Limb (tissue), 2 donors: ENCODE measurements around the gene NXPH4.
A peak's percentile ranks its signal among the peaks of the same experiment; 100 is the strongest.

Experiments used
- DNase-seq, 2 donors: peaks; one replicate each; pipeline ENCODE4 v3.0.0-alpha.2; 2016; ENCODE audit errors: extremely low spot score in 2 of 2

NXPH4 gene

GRCh38 chr12:57242691-57243454 lies 26.3 kb downstream of the NXPH4 start:
- DNase-seq, result peak in 1 of 2 donors; percentile 92

- DNase-seq, result peak; percentile 68 to 88
Measured at GRCh38 chr12:57243521-57244311, 27.1 kb downstream of the NXPH4 start.

GRCh38 chr12:57244312-57244696 lies 27.7 kb downstream of the NXPH4 start:
- DNase-seq, result no peak

- no peak for DNase-seq
Measured at GRCh38 chr12:57247041-57247440, 30.4 kb downstream of the NXPH4 start.

GRCh38 chr12:57248934-57249742 lies 32.5 kb downstream of the NXPH4 start:
- no peak for DNase-seq

- DNase-seq, result no peak
Measured at GRCh38 chr12:57250541-57250940, 33.9 kb downstream of the NXPH4 start.

GRCh38 chr12:57250956-57251355 lies 34.4 kb downstream of the NXPH4 start, which contains the start of gene STAC3:
Gene STAC3 (minus strand): TSS chr12:57251187. CDS start chr12:57249636, 1,551 bp downstream.
- DNase-seq, result no peak

- no peak for DNase-seq
Measured at GRCh38 chr12:57254506-57255280, 38.1 kb downstream of the NXPH4 start.

GRCh38 chr12:57255916-57256315 lies 39.3 kb downstream of the NXPH4 start:
- no peak for DNase-seq

GRCh38 chr12:57258977-57259970 lies 42.7 kb downstream of the NXPH4 start:
- DNase-seq, result no peak

- no peak for DNase-seq
Measured at GRCh38 chr12:57260366-57260765, 43.8 kb downstream of the NXPH4 start.

- DNase-seq, result no peak
Measured at GRCh38 chr12:57261428-57261865, 44.9 kb downstream of the NXPH4 start.

GRCh38 chr12:57262126-57262822 lies 45.7 kb downstream of the NXPH4 start:
- no peak for DNase-seq

GRCh38 chr12:57263096-57263495 lies 46.5 kb downstream of the NXPH4 start:
- no peak for DNase-seq

- no peak for DNase-seq
Measured at GRCh38 chr12:57266681-57267080, 50.1 kb downstream of the NXPH4 start.

GRCh38 chr12:57268264-57268663 lies 51.7 kb downstream of the NXPH4 start:
- no peak for DNase-seq

GRCh38 chr12:57270966-57271470 lies 54.4 kb downstream of the NXPH4 start:
- no peak for DNase-seq

GRCh38 chr12:57272337-57273151 lies 56.0 kb downstream of the NXPH4 start:
- DNase-seq, result peak in 1 of 2 donors; percentile 32
